Neural progenitor cell (in vitro differentiated cells): ENCODE results near the gene CACNG8. TPM values are rescaled to one million over a fixed set of nuclear protein-coding genes. Genes with fewer than 3 reads are reported as not detected.

Experiments used
- DNase-seq: peaks from one replicate; pipeline ENCODE4 v3.0.0-alpha.2; 2016; ENCODE audit warnings: low spot score
- H2AFZ ChIP-seq: fragments of 200-600 bp; sonication (generic); replicated peaks from 2 replicates; pipeline ENCODE4 v1.6.1; 2016; ENCODE audit warnings: antibody characterized with exemption
- H3F3A ChIP-seq: fragments of 200-600 bp; sonication (generic); 2 replicates; pipeline ENCODE4 v1.6.1; 2016; ENCODE audit warnings: antibody characterized with exemption, low read depth
- H3K27ac ChIP-seq: fragments of 200-600 bp; sonication (generic); 2 replicates; pipeline ENCODE4 v1.5.1; 2016; ENCODE audit warnings: mild to moderate bottlenecking
- H3K27me3 ChIP-seq: fragments of 200-600 bp; sonication (generic); 2 replicates; pipeline ENCODE4 v1.6.1; 2016; ENCODE audit warnings: mild to moderate bottlenecking, moderate library complexity
- H3K36me3 ChIP-seq: fragments of 200-600 bp; sonication (generic); 2 replicates; pipeline ENCODE4 v1.5.1; 2016
- H3K4me1 ChIP-seq: fragments of 200-600 bp; sonication (generic); 2 replicates; pipeline ENCODE4 v1.6.1; 2016; ENCODE audit warnings: mixed run types
- H3K4me2 ChIP-seq: fragments of 200-600 bp; sonication (generic); 2 replicates; pipeline ENCODE4 v1.6.1; 2016
- H3K4me3 ChIP-seq: fragments of 200-600 bp; sonication (generic); 2 replicates; pipeline ENCODE4 v1.5.1; 2016
- H3K79me2 ChIP-seq: fragments of 200-600 bp; sonication (generic); 2 replicates; pipeline ENCODE4 v1.6.1; 2016; ENCODE audit warnings: low read depth
- H3K9ac ChIP-seq: fragments of 200-600 bp; sonication (generic); 2 replicates; pipeline ENCODE4 v1.6.1; 2016
- H3K9me3 ChIP-seq: fragments of 200-600 bp; sonication (generic); 2 replicates; pipeline ENCODE4 v1.5.1; 2016; ENCODE audit warnings: low read depth
- H4K20me1 ChIP-seq: fragments of 200-600 bp; sonication (generic); 2 replicates; pipeline ENCODE4 v1.6.1; 2016; ENCODE audit warnings: low read depth
- H3K27ac Mint-ChIP-seq: 3 replicates; pipeline ENCODE4 v1.8.0; 2021; ENCODE audit warnings: mixed read lengths
- H3K27me3 Mint-ChIP-seq: 2 replicates; pipeline ENCODE4 v1.8.0; 2022; ENCODE audit warnings: low read depth, mild to moderate bottlenecking, inconsistent platforms, moderate library complexity, mixed read lengths; ENCODE audit not compliant: insufficient read depth
- H3K36me3 Mint-ChIP-seq: 3 replicates; pipeline ENCODE4 v1.8.0; 2021; ENCODE audit warnings: mixed read lengths
- H3K4me1 Mint-ChIP-seq: 3 replicates; pipeline ENCODE4 v1.8.0; 2021; ENCODE audit warnings: mixed read lengths
- H3K4me3 Mint-ChIP-seq: 3 replicates; pipeline ENCODE4 v1.8.0; 2021; ENCODE audit warnings: mild to moderate bottlenecking, moderate library complexity, mixed read lengths
- H3K9me3 Mint-ChIP-seq: 3 replicates; pipeline ENCODE4 v1.8.0; 2020; ENCODE audit warnings: mixed read lengths
- EZH2 ChIP-seq: fragments of 200-600 bp; sonication (generic); IDR thresholded peaks from 2 replicates; pipeline ENCODE4 v1.6.1; 2017; ENCODE audit warnings: antibody characterized with exemption, mild to moderate bottlenecking, moderate library complexity
- EZH2phosphoT487 ChIP-seq: fragments of 200-600 bp; sonication (generic); IDR thresholded peaks from 2 replicates; pipeline ENCODE4 v1.6.1; 2017; ENCODE audit warnings: antibody characterized with exemption
- total RNA-seq: library from RNA; depleted of rRNA; stranded (reverse); fragments of >200 nt; gene quantifications from 2 replicates; pipeline ENCODE4 v1.2.3, GENCODE V29; 2015; ENCODE audit warnings: low replicate concordance
- TF ChIP-seq, protein P1 (sequence below): fragments of 200-600 bp; sonication (generic); IDR thresholded peaks from 2 replicates; pipeline ENCODE4 v1.5.1; 2017; ENCODE audit warnings: antibody characterized with exemption, mild to moderate bottlenecking

Gene CACNG8
- total RNA-seq, 1 donor from 2014 or later = 0.02 TPM

DNA sequence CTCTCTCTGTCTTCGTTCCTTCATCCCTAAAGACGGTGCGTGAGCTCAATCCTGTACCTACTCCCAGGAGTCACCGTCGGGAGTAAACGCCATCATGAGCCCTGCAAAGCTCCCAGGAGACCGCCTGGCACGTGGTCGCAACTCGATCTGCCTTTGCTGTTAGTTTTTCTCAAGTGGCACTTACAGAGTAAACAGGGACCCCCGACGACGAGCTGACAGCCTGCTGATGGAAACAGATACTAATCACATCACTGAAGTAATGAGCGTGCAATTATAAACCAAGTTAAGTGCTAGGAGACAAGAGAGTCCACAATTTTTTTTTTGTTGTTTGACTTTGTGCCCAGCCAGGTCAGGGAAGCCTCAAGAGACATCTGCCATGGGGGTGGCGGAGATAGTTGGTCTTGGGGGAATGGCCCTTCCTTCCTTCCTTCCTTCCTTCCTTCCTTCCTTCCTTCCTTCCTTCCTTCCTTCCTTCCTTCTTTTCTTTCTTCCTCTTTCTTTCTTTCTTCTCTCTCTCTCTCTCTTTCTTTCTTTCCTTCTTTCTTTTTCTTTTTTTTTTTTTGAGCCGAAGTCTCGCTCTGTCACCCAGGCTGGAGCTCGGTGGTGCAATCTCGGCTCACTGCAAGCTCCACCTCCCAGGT is 52.3 kb downstream of the CACNG8 start:
- Histone ChIP-seq H3K9ac (no peak overlapping the region), H2AFZ (no peak overlapping the region), H3K79me2 (no peaks in the 10 kb centered on the region), H3K27ac (no peak overlapping the region), H4K20me1 (no peaks in the 10 kb centered on the region), H3F3A (no peaks in the 10 kb centered on the region), H3K36me3 (no peaks in the 10 kb centered on the region), H3K4me3 (no peak overlapping the region), H3K9me3 (no peaks in the 10 kb centered on the region), H3K27me3 (no peaks in the 10 kb centered on the region), H3K4me1 (peaks cover 4% of the 10 kb centered on the region), H3K4me2 (no peak overlapping the region)
- TF ChIP-seq EZH2 (no peak), EZH2phosphoT487 (no peak)
- TF ChIP-seq, protein P1, sequence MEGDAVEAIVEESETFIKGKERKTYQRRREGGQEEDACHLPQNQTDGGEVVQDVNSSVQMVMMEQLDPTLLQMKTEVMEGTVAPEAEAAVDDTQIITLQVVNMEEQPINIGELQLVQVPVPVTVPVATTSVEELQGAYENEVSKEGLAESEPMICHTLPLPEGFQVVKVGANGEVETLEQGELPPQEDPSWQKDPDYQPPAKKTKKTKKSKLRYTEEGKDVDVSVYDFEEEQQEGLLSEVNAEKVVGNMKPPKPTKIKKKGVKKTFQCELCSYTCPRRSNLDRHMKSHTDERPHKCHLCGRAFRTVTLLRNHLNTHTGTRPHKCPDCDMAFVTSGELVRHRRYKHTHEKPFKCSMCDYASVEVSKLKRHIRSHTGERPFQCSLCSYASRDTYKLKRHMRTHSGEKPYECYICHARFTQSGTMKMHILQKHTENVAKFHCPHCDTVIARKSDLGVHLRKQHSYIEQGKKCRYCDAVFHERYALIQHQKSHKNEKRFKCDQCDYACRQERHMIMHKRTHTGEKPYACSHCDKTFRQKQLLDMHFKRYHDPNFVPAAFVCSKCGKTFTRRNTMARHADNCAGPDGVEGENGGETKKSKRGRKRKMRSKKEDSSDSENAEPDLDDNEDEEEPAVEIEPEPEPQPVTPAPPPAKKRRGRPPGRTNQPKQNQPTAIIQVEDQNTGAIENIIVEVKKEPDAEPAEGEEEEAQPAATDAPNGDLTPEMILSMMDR = no peak
- Mint-ChIP-seq H3K9me3 (peaks cover 16% of the 10 kb centered on the region), H3K36me3 (no peaks in the 10 kb centered on the region), H3K27me3 (peaks cover 5% of the 10 kb centered on the region), H3K4me3 (no peak overlapping the region), H3K4me1 (peaks cover 30% of the 10 kb centered on the region), H3K27ac (peak overlapping the region; percentile 38)
- DNase-seq = no peak

DNA sequence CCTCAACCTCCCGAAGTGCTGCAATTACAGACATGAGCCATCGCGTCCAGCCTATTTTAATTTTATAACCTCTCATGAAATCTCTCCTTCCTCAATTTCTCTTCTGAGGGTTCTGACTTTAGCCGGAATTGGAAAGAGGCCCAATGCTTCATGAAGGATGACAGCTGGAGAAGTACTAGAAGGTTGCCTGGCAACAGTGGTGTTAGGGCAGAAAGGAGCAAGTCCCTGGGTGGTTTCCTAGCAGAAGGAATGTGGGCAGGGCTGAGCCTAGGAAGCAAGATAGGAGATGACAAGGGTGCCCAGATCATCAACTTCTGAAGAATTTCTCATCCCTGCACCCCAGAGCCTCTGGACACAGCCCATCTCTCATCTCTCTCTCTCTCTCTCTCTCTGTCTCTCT is 54.5 kb downstream of the CACNG8 start:
- Histone ChIP-seq H4K20me1 (no peaks in the 10 kb centered on the region), H3K4me2 (no peak overlapping the region), H3K4me1 (no peaks in the 10 kb centered on the region), H3K79me2 (no peaks in the 10 kb centered on the region), H3K9ac (no peak overlapping the region), H3K27me3 (no peaks in the 10 kb centered on the region), H3F3A (no peaks in the 10 kb centered on the region), H2AFZ (no peak overlapping the region), H3K27ac (no peak overlapping the region), H3K36me3 (no peaks in the 10 kb centered on the region), H3K9me3 (no peaks in the 10 kb centered on the region), H3K4me3 (no peak overlapping the region)
- Mint-ChIP-seq H3K27me3 (peaks cover 10% of the 10 kb centered on the region), H3K36me3 (no peaks in the 10 kb centered on the region), H3K9me3 (peaks cover 21% of the 10 kb centered on the region), H3K4me1 (peaks cover 30% of the 10 kb centered on the region), H3K27ac (peak overlapping the region; percentile 12), H3K4me3 (peak overlapping the region; percentile 8)
- DNase-seq = no peak
- TF ChIP-seq EZH2phosphoT487 (no peak), EZH2 (no peak)

DNA sequence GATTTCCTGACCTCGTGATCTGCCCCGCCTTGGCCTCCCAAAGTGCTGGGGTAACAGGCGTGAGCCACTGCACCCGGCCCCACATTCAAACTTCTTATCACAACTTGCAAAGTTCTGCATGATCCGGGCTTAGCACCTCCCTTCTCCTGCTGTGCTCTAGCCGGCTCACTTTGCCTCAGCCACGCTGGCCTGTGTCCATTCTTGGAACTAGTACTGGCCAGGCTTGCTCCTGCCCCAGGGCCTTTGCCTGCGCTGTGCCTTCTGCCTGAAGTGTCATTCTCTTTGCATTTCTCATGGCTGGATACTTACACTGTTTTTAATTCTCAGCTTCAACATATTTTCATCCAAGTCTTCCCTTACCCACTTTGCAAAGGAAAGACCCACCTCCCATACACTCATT is 58.6 kb downstream of the CACNG8 start:
- Histone ChIP-seq H3K4me1 (no peaks in the 10 kb centered on the region), H2AFZ (no peak overlapping the region), H3K4me3 (no peak overlapping the region), H3K36me3 (no peaks in the 10 kb centered on the region), H3K9ac (no peak overlapping the region), H3K27me3 (peaks cover 3% of the 10 kb centered on the region), H4K20me1 (no peaks in the 10 kb centered on the region), H3K27ac (no peak overlapping the region), H3K79me2 (no peaks in the 10 kb centered on the region), H3F3A (no peaks in the 10 kb centered on the region), H3K9me3 (no peaks in the 10 kb centered on the region), H3K4me2 (no peak overlapping the region)
- peaks cover 27% of the 10 kb centered on the region for H3K4me1 Mint-ChIP-seq
- H3K9me3 Mint-ChIP-seq = peaks cover 16% of the 10 kb centered on the region
- H3K4me3 Mint-ChIP-seq = peak overlapping the region; percentile 36
- DNase-seq = no peak
- H3K36me3 Mint-ChIP-seq = no peaks in the 10 kb centered on the region
- H3K27me3 Mint-ChIP-seq = peaks cover 13% of the 10 kb centered on the region
- H3K27ac Mint-ChIP-seq = peak overlapping the region; percentile 39
- TF ChIP-seq EZH2phosphoT487 (no peak), EZH2 (no peak)
- TF ChIP-seq, protein P1 = no peak

DNA sequence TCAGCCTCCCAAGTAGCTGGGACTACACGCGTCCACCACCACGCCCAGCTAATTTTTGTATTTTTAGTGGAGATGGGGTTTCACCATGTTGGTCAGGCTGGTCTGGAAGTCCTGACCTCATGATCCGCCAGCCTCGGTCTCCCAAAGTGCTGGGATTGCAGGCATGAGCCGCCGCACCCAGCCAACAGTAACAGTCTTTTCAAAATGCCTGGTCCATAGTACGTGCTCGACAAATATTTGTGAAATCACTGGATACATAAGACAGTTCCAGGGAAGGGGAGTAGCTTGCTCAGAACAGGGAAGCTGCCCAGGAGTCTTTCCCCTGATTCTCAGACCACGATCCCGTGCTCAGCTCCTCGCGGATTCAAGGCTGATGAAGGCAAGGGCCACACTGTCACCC is 59.2 kb downstream of the CACNG8 start:
- Histone ChIP-seq H3K9ac (no peak overlapping the region), H3K4me2 (no peak overlapping the region), H3F3A (no peaks in the 10 kb centered on the region), H3K36me3 (no peaks in the 10 kb centered on the region), H3K27me3 (peaks cover 3% of the 10 kb centered on the region), H4K20me1 (no peaks in the 10 kb centered on the region), H3K79me2 (no peaks in the 10 kb centered on the region), H3K4me1 (no peaks in the 10 kb centered on the region), H2AFZ (no peak overlapping the region), H3K27ac (no peak overlapping the region), H3K4me3 (no peak overlapping the region), H3K9me3 (no peaks in the 10 kb centered on the region)
- Mint-ChIP-seq H3K9me3 (peaks cover 13% of the 10 kb centered on the region), H3K36me3 (no peaks in the 10 kb centered on the region), H3K4me1 (peaks cover 25% of the 10 kb centered on the region), H3K4me3 (no peak overlapping the region), H3K27me3 (peaks cover 13% of the 10 kb centered on the region), H3K27ac (no peak overlapping the region)
- TF ChIP-seq, protein P1 = no peak
- TF ChIP-seq EZH2 (no peak), EZH2phosphoT487 (no peak)
- no peak for DNase-seq
